Lower leg skin (tissue), 3 donors: ENCODE data around the gene POLR1D.

Experiments
- POLR2A ChIP-seq, 2 donors: fragments of 450-650 bp; IDR thresholded peaks; one replicate each; pipeline ENCODE4 v1.6.1; 2016 to 2017; ENCODE audit warnings: antibody characterized with exemption in 2 of 2, mild to moderate bottlenecking in 1 of 2, moderate library complexity in 1 of 2
- TF ChIP-seq, protein P1 (sequence below), 3 donors: fragments of 450-650 bp; IDR thresholded peaks; one replicate each; pipeline ENCODE4 v1.5.1; 2016; ENCODE audit warnings: antibody characterized with exemption in 3 of 3, mild to moderate bottlenecking in 3 of 3, moderate library complexity in 2 of 3

DNA sequence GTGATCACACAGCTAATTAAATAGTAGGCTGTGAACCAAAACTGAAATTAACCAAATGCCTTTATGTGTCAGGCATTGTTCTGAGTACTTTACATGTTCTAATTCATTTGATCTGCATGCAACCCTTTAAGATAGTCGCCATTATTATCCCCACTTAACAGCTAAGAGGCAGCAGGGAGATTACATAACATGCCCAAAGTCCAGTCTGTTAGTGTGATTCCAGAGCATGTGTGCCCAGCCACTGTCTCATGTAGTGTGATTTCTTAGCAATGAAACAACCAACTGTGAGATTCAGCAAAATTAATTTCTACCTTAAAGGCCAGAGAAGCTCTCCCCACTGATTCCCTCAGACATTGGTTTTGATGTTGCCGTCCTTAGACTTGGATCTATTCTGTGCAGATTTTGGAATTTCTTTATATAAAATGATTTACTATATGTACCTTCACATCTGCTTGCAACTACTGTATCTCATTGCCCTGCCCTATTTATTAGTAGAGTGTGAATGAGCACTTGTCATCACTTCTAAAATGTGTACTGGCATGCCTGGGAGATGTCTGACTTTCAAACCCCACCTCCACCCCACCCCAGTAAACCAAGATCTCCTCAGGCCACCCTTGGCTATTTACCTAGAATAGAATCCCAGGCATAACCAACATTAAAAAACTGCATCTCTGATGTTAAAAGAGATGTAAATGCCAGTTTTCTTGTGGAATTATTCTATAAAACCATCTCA lies 41.2 kb downstream of the POLR1D start:
- TF ChIP-seq, protein P1, sequence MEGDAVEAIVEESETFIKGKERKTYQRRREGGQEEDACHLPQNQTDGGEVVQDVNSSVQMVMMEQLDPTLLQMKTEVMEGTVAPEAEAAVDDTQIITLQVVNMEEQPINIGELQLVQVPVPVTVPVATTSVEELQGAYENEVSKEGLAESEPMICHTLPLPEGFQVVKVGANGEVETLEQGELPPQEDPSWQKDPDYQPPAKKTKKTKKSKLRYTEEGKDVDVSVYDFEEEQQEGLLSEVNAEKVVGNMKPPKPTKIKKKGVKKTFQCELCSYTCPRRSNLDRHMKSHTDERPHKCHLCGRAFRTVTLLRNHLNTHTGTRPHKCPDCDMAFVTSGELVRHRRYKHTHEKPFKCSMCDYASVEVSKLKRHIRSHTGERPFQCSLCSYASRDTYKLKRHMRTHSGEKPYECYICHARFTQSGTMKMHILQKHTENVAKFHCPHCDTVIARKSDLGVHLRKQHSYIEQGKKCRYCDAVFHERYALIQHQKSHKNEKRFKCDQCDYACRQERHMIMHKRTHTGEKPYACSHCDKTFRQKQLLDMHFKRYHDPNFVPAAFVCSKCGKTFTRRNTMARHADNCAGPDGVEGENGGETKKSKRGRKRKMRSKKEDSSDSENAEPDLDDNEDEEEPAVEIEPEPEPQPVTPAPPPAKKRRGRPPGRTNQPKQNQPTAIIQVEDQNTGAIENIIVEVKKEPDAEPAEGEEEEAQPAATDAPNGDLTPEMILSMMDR (IDR thresholded peaks at IDR 0.05), result no peak
- no peak for TF ChIP-seq POLR2A (IDR thresholded peaks at IDR 0.05)
